Panc1 (cell line): ENCODE measurements around the gene MYT1. TPM values are rescaled to one million over a fixed set of nuclear protein-coding genes. Genes with fewer than 3 reads are reported as not detected.

ENCODE experiments used
- ATAC-seq: fragments of 200-7000 bp; cut with Tn5 transposase; 2 replicates; pipeline ENCODE4 v1.9.1; 2020; ENCODE audit warnings: mild to moderate bottlenecking, moderate library complexity
- BruUV-seq: library from RNA; stranded (reverse); fragments of 400-500 nt; replicated peaks from 2 replicates; lab custom pipeline; 2021; lab: Mats Ljungman, UMichigan
- CTCF ChIA-PET: fragments of 300-600 bp; sonication (Branson Sonifier 250); formaldehyde crosslinking; loops from one replicate; lab custom pipeline; 2022; ENCODE audit warnings: antibody characterized with exemption; lab: Charles Lee
- POLR2A ChIA-PET: fragments of 300-600 bp; sonication (Branson Sonifier 250); formaldehyde crosslinking; loops from one replicate; lab custom pipeline; 2022; ENCODE audit warnings: antibody characterized with exemption; lab: Charles Lee
- DNase-seq: peaks from one replicate; pipeline ENCODE4 v3.0.0-alpha.2; 2010; ENCODE audit warnings: low read depth, low spot score
- H3K27ac ChIP-seq: 2 replicates; pipeline ENCODE4 v1.5.1; 2011; ENCODE audit warnings: mild to moderate bottlenecking, low read length, inconsistent platforms
- H3K27me3 ChIP-seq: fragments of 200-500 bp; sonication (Bioruptor generic); 2 replicates; pipeline ENCODE4 v1.6.0; 2014; ENCODE audit warnings: low read length, inconsistent platforms; ENCODE audit not compliant: control insufficient read depth, insufficient read depth
- H3K36me3 ChIP-seq: fragments of 200-500 bp; sonication (Bioruptor generic); 2 replicates; pipeline ENCODE4 v1.5.1; 2014; ENCODE audit warnings: inconsistent platforms, mild to moderate bottlenecking, low read length, moderate library complexity; ENCODE audit not compliant: control insufficient read depth, insufficient read depth
- H3K4me1 ChIP-seq: 2 replicates; pipeline ENCODE4 v1.5.1; 2011; ENCODE audit warnings: inconsistent platforms, mild to moderate bottlenecking, low read length, moderate library complexity; ENCODE audit not compliant: control insufficient read depth, insufficient read depth
- H3K4me3 ChIP-seq, 2 experiments: 2 replicates each; pipeline ENCODE4 v1.5.1; 2011 to 2012; ENCODE audit warnings: low read depth in 2 of 2, low read length in 2 of 2, mild to moderate bottlenecking in 2 of 2, inconsistent platforms in 1 of 2, moderate library complexity in 1 of 2
- H3K9me3 ChIP-seq: fragments of 200-500 bp; sonication (Bioruptor generic); 2 replicates; pipeline ENCODE4 v1.5.1; 2014; ENCODE audit warnings: low read depth, mild to moderate bottlenecking, inconsistent platforms, low read length, moderate library complexity; ENCODE audit not compliant: control insufficient read depth, insufficient read depth
- CTCF ChIP-seq: fragments of 450-650 bp; IDR thresholded peaks from 2 replicates; pipeline ENCODE4 v1.5.1; 2017; ENCODE audit warnings: mild to moderate bottlenecking
- POLR2AphosphoS5 ChIP-seq: IDR thresholded peaks from 2 replicates; pipeline ENCODE4 v1.6.1; 2012; ENCODE audit warnings: mild to moderate bottlenecking, low read depth, low read length, moderate library complexity
- REST ChIP-seq, 2 experiments: IDR thresholded peaks; 2 replicates each; pipeline ENCODE4 v1.6.1; 2011 to 2012; ENCODE audit warnings: low read depth in 2 of 2, control low read depth in 1 of 2, low read length in 1 of 2, mild to moderate bottlenecking in 1 of 2, moderate library complexity in 1 of 2; ENCODE audit not compliant: insufficient read depth in 1 of 2
- SIN3A ChIP-seq: IDR thresholded peaks from 2 replicates; pipeline ENCODE4 v1.6.1; 2012; ENCODE audit warnings: low read depth, mild to moderate bottlenecking, low read length, moderate library complexity, borderline replicate concordance; ENCODE audit not compliant: insufficient read depth
- TCF7L2 ChIP-seq: IDR thresholded peaks from 2 replicates; pipeline ENCODE4 v1.6.1; 2011; ENCODE audit warnings: mild to moderate bottlenecking, low read depth, low read length, inconsistent platforms
- in situ Hi-C: cut with HindIII; loops from 2 replicates; pipeline ENCODE4 v1.10.0; 2016; ENCODE audit warnings: low sequenced_read_pairs, low pct_unique_long_range_greater_than_20kb
- intact Hi-C: fragments of 100-400 bp; cut with micrococcal nuclease; formaldehyde crosslinking; loops from one replicate; pipeline ENCODE4 v1.10.0; 2022; ENCODE audit not compliant: unreplicated experiment
- total RNA-seq: library from RNA; stranded (reverse); gene quantifications from one replicate; pipeline ENCODE4 v1.2.1, GENCODE V29; 2021; ENCODE audit not compliant: unreplicated experiment

MYT1 gene
- total RNA-seq, 1 experiment from 2014 or later, result 0.41 TPM

GRCh38 chr20:64236137-64237088 is 72.2 kb downstream of the MYT1 start:
- DNase-seq, result no peak
- H3K36me3 ChIP-seq, result no peaks in the 10 kb centered on the region
- H3K27me3 ChIP-seq, result no peaks in the 10 kb centered on the region
- BruUV-seq, result no TSS peak
- H3K4me1 ChIP-seq, result no peaks in the 10 kb centered on the region
- no peak overlapping the region for H3K27ac ChIP-seq
- CTCF ChIA-PET, result no interaction called here
- no peak overlapping the region for H3K4me3 ChIP-seq
- no peak for ATAC-seq
- in situ Hi-C loops, result no loop called here
- intact Hi-C loops, result no loop called here
- POLR2A ChIA-PET, result no interaction called here
- TF ChIP-seq TCF7L2, result no peak
- no peak for TF ChIP-seq REST (IDR thresholded peaks at IDR 0.05; ENCODE audit: insufficient read depth in 1 of 2, low read depth in 2 of 2, low read length in 1 of 2)
- no peak for TF ChIP-seq CTCF
- TF ChIP-seq SIN3A, result no peak
- H3K9me3 ChIP-seq, result no peaks in the 10 kb centered on the region

- POLR2A ChIA-PET, result no interaction called here
- H3K4me3 ChIP-seq, result no peak overlapping the region
- H3K27ac ChIP-seq, result no peak overlapping the region
- H3K36me3 ChIP-seq, result no peaks in the 10 kb centered on the region
- no TSS peak for BruUV-seq
- no peaks in the 10 kb centered on the region for H3K4me1 ChIP-seq
- ATAC-seq, result no peak
- in situ Hi-C loops, result no loop called here
- no peaks in the 10 kb centered on the region for H3K27me3 ChIP-seq
- CTCF ChIA-PET, result no interaction called here
- no peak for DNase-seq
- TF ChIP-seq TCF7L2, result no peak
- TF ChIP-seq SIN3A, result no peak
- TF ChIP-seq CTCF, result no peak
- TF ChIP-seq POLR2AphosphoS5, result no peak
- TF ChIP-seq REST (IDR thresholded peaks at IDR 0.05; ENCODE audit: insufficient read depth in 1 of 2, low read depth in 2 of 2, low read length in 1 of 2), result no peak
- no peaks in the 10 kb centered on the region for H3K9me3 ChIP-seq
- intact Hi-C loops, result no loop called here
Observed at GRCh38 chr20:64237316-64237715, 73.1 kb downstream of the MYT1 start.
